ENCODE data around the gene WFDC1.

WFDC1 gene

DNA sequence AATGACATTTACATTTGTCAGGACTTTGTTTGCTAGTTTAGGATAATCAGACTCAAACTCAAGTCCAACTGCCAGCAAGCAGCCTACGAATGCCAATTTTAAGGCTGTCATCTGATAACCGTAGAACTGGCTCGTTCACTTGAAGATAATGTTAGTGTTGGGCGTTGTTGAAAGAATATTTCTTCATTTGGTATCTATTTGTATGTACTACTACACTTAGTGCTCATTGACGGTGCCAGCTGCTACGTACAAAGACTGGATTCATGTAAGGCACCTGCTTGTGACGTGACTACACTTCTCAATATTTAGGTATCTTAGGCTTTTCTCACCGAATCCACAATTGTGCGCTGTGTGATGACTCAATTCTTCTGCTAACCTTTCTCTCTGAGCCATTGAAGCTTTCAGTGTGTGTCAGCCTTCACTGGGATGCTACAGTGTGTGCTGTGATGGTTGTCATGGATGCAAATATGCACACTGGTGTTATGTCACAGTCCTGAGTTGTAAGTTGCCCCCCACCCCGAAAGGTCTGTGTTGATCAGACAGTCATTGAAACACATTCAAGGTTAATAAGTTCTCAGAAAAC, 79.3 kb downstream of the WFDC1 start:
- peaks cover 16% of the 10 kb centered on the region for H3K27me3 ChIP-seq (ENCODE audit: low read depth, low read length)
- H3K4me2 ChIP-seq (ENCODE audit: low read length) = no peak overlapping the region
- H3K4me1 ChIP-seq (ENCODE audit: low read length) = no peaks in the 10 kb centered on the region
- H3K27ac ChIP-seq (ENCODE audit: low read length) = no peak overlapping the region
- no peak overlapping the region for H3K4me3 ChIP-seq (ENCODE audit: low read length)
- no peaks in the 10 kb centered on the region for H3K79me2 ChIP-seq (ENCODE audit: low read length)
- no peaks in the 10 kb centered on the region for H4K20me1 ChIP-seq (ENCODE audit: insufficient read depth, low read length)
- no peaks in the 10 kb centered on the region for H3K36me3 ChIP-seq (replicated peaks; ENCODE audit: low read depth, low read length)
- H2AFZ ChIP-seq (ENCODE audit: low read depth, low read length) = no peak overlapping the region
- no peak overlapping the region for H3K9ac ChIP-seq (ENCODE audit: low read length)
- TF ChIP-seq, protein P1, sequence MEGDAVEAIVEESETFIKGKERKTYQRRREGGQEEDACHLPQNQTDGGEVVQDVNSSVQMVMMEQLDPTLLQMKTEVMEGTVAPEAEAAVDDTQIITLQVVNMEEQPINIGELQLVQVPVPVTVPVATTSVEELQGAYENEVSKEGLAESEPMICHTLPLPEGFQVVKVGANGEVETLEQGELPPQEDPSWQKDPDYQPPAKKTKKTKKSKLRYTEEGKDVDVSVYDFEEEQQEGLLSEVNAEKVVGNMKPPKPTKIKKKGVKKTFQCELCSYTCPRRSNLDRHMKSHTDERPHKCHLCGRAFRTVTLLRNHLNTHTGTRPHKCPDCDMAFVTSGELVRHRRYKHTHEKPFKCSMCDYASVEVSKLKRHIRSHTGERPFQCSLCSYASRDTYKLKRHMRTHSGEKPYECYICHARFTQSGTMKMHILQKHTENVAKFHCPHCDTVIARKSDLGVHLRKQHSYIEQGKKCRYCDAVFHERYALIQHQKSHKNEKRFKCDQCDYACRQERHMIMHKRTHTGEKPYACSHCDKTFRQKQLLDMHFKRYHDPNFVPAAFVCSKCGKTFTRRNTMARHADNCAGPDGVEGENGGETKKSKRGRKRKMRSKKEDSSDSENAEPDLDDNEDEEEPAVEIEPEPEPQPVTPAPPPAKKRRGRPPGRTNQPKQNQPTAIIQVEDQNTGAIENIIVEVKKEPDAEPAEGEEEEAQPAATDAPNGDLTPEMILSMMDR (IDR thresholded peaks at IDR 0.05; ENCODE audit: low read depth, low read length) = no peak
- no peak for TF ChIP-seq EZH2phosphoT487 (IDR thresholded peaks at IDR 0.05; ENCODE audit: low read depth)
- no peaks in the 10 kb centered on the region for H3K9me3 ChIP-seq (ENCODE audit: insufficient read depth, low read length)

DNA sequence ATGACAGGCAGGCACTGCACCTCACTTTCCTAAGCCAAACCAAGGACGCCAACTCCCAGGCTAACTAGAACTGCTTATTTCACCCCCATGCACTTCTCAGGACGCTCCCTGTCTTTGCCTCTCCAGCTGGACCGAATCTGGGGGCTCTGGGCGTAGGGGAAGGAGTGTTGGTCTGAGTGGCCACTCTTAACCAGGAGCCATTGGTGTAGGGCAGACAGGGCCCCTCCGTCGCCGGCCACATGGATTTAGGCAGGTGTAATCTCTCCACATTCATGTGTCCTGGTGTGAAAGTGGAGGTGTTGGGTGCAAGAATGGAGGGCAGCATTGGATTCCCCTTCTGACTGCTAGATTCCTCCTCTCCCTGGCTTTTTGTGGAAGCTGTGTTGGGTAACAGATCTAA, 83.4 kb downstream of the WFDC1 start:
- H3K4me2 ChIP-seq (ENCODE audit: low read length) = no peak overlapping the region
- H3K9me3 ChIP-seq (ENCODE audit: insufficient read depth, low read length) = no peaks in the 10 kb centered on the region
- no peaks in the 10 kb centered on the region for H3K4me1 ChIP-seq (ENCODE audit: low read length)
- no peak overlapping the region for H3K9ac ChIP-seq (ENCODE audit: low read length)
- no peaks in the 10 kb centered on the region for H4K20me1 ChIP-seq (ENCODE audit: insufficient read depth, low read length)
- H2AFZ ChIP-seq (ENCODE audit: low read depth, low read length) = no peak overlapping the region
- peaks cover 16% of the 10 kb centered on the region for H3K27me3 ChIP-seq (ENCODE audit: low read depth, low read length)
- no peak for TF ChIP-seq EZH2phosphoT487 (IDR thresholded peaks at IDR 0.05; ENCODE audit: low read depth)
- TF ChIP-seq, protein P1 (IDR thresholded peaks at IDR 0.05; ENCODE audit: low read depth, low read length) = no peak
- no peak overlapping the region for H3K4me3 ChIP-seq (ENCODE audit: low read length)
- no peaks in the 10 kb centered on the region for H3K79me2 ChIP-seq (ENCODE audit: low read length)
- no peaks in the 10 kb centered on the region for H3K36me3 ChIP-seq (replicated peaks; ENCODE audit: low read depth, low read length)
- no peak overlapping the region for H3K27ac ChIP-seq (ENCODE audit: low read length)

DNA sequence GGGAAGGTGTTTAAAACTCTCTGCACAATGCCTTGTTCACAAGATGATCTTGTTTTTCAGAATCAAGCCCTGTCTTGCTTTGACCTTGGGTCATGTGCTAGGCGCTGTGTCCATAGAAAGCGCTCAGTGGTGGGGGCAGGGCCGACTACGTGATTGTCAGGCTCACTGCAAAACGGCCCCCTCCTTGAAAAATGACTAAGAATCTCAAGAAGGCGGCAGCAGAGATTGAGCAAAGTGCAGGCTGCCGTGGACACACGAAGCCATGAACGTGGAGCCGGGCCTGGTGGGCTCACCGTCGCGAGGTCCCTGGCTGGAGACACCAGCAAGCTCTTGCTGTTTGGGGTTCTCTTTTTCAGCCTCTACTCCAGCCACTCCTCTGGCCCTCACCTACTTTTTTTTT, 83.9 kb downstream of the WFDC1 start:
- TF ChIP-seq EZH2phosphoT487 (IDR thresholded peaks at IDR 0.05; ENCODE audit: low read depth) = no peak
- TF ChIP-seq, protein P1 (IDR thresholded peaks at IDR 0.05; ENCODE audit: low read depth, low read length) = no peak
- H3K27ac ChIP-seq (ENCODE audit: low read length) = no peak overlapping the region
- no peaks in the 10 kb centered on the region for H3K9me3 ChIP-seq (ENCODE audit: insufficient read depth, low read length)
- no peaks in the 10 kb centered on the region for H3K36me3 ChIP-seq (replicated peaks; ENCODE audit: low read depth, low read length)
- H3K79me2 ChIP-seq (ENCODE audit: low read length) = no peaks in the 10 kb centered on the region
- no peak overlapping the region for H3K9ac ChIP-seq (ENCODE audit: low read length)
- H3K4me2 ChIP-seq (ENCODE audit: low read length) = no peak overlapping the region
- no peaks in the 10 kb centered on the region for H4K20me1 ChIP-seq (ENCODE audit: insufficient read depth, low read length)
- peaks cover 14% of the 10 kb centered on the region for H3K27me3 ChIP-seq (ENCODE audit: low read depth, low read length)
- no peak overlapping the region for H3K4me3 ChIP-seq (ENCODE audit: low read length)
- no peaks in the 10 kb centered on the region for H3K4me1 ChIP-seq (ENCODE audit: low read length)
- H2AFZ ChIP-seq (ENCODE audit: low read depth, low read length) = no peak overlapping the region

DNA sequence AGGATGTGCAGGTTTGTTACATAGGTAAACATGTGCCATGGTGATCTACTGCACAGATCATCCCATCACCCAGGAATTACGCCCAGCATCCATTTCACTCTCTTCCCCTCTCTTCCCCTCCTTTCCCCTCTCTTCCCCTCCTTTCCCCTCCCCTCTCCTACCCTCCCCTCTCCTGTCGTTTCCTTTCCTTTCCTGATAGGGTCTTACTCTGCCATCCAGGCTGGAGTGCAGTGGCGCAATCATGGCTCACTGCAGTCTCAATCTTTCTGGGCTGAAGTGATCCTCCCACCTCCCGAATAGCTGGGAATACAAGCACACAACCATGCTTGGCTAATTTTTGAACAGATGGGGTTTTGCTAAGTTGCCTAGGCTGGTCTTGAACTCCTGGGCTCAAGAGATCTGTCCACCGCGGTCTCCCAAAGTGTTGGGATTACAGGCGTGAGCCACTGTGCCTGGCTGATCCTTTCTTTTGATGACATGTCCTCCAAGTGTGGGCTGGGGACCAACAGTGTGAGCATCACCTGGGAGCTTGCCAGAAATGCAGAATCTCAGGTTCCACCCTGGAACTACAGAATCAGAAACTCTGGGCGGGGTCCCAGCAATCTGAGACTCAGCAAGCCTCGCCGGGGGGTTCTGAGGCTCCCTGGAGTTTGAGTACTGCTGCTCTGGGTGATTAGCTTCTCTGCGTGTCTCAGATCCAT, 84.5 kb downstream of the WFDC1 start:
- Histone ChIP-seq H3K9ac (ENCODE audit: low read length) (no peak overlapping the region), H3K79me2 (ENCODE audit: low read length) (no peaks in the 10 kb centered on the region), H3K4me1 (ENCODE audit: low read length) (no peaks in the 10 kb centered on the region), H3K9me3 (ENCODE audit: insufficient read depth, low read length) (no peaks in the 10 kb centered on the region), H3K36me3 (replicated peaks; ENCODE audit: low read depth, low read length) (no peaks in the 10 kb centered on the region), H2AFZ (ENCODE audit: low read depth, low read length) (no peak overlapping the region), H3K27me3 (ENCODE audit: low read depth, low read length) (peaks cover 8% of the 10 kb centered on the region), H4K20me1 (ENCODE audit: insufficient read depth, low read length) (no peaks in the 10 kb centered on the region), H3K4me3 (ENCODE audit: low read length) (no peak overlapping the region), H3K27ac (ENCODE audit: low read length) (no peak overlapping the region), H3K4me2 (ENCODE audit: low read length) (no peak overlapping the region)
- TF ChIP-seq, protein P1 (IDR thresholded peaks at IDR 0.05; ENCODE audit: low read depth, low read length) = no peak
- no peak for TF ChIP-seq EZH2phosphoT487 (IDR thresholded peaks at IDR 0.05; ENCODE audit: low read depth)

Data from OCI-LY3 (cell line).